Calu3 (cell line): ENCODE results near the gene LGR4. TPM values are rescaled to one million over a fixed set of nuclear protein-coding genes. Genes with fewer than 3 reads are reported as not detected.

Experiments
- BruUV-seq: library from RNA; stranded (reverse); fragments of 400-500 nt; replicated peaks from 2 replicates; lab custom pipeline; 2021; lab: Mats Ljungman, UMichigan
- CTCF ChIA-PET: fragments of 300-600 bp; sonication (Branson Sonifier 250); formaldehyde crosslinking; loops from one replicate; lab custom pipeline; 2022; ENCODE audit warnings: antibody characterized with exemption; lab: Charles Lee
- DNase-seq: peaks from one replicate; pipeline ENCODE4 v3.0.0; 2022
- H3K27ac Mint-ChIP-seq: one replicate; pipeline ENCODE4 v1.8.0; 2022; ENCODE audit warnings: mixed read lengths; ENCODE audit not compliant: unreplicated experiment
- H3K27me3 Mint-ChIP-seq: one replicate; pipeline ENCODE4 v1.8.0; 2022; ENCODE audit warnings: mixed read lengths; ENCODE audit not compliant: unreplicated experiment
- H3K36me3 Mint-ChIP-seq: one replicate; pipeline ENCODE4 v1.8.0; 2022; ENCODE audit warnings: mild to moderate bottlenecking, moderate library complexity, mixed read lengths; ENCODE audit not compliant: insufficient read depth, unreplicated experiment
- H3K4me1 Mint-ChIP-seq: one replicate; pipeline ENCODE4 v1.8.0; 2022; ENCODE audit warnings: mild to moderate bottlenecking, low read depth, mixed read lengths; ENCODE audit not compliant: unreplicated experiment
- H3K4me3 Mint-ChIP-seq: one replicate; pipeline ENCODE4 v1.8.0; 2022; ENCODE audit warnings: mild to moderate bottlenecking, low read depth, moderate library complexity, mixed read lengths; ENCODE audit not compliant: unreplicated experiment
- H3K9me3 Mint-ChIP-seq: one replicate; pipeline ENCODE4 v1.8.0; 2022; ENCODE audit warnings: low read depth, mixed read lengths; ENCODE audit not compliant: unreplicated experiment
- intact Hi-C: fragments of 100-400 bp; cut with micrococcal nuclease; formaldehyde crosslinking; loops from one replicate; pipeline ENCODE4 v1.10.0; 2022; ENCODE audit not compliant: unreplicated experiment
- total RNA-seq: library from RNA; stranded (reverse); gene quantifications from 2 replicates; pipeline ENCODE4 v1.2.3, GENCODE V29; 2022
- TF ChIP-seq, protein P1 (sequence below): fragments of 200-600 bp; IDR thresholded peaks from one replicate; pipeline ENCODE4 v1.8.0; 2022; ENCODE audit warnings: antibody characterized with exemption; ENCODE audit not compliant: unreplicated experiment

Gene LGR4
- total RNA-seq, 1 experiment from 2014 or later, result 50.0 TPM

- Mint-ChIP-seq H3K27ac (peak overlapping the region; percentile 33), H3K27me3 (no peaks in the 10 kb centered on the region), H3K4me3 (no peak overlapping the region), H3K4me1 (peaks cover 35% of the 10 kb centered on the region), H3K9me3 (no peaks in the 10 kb centered on the region), H3K36me3 (no peaks in the 10 kb centered on the region)
- BruUV-seq, result no TSS peak
- TF ChIP-seq, protein P1, sequence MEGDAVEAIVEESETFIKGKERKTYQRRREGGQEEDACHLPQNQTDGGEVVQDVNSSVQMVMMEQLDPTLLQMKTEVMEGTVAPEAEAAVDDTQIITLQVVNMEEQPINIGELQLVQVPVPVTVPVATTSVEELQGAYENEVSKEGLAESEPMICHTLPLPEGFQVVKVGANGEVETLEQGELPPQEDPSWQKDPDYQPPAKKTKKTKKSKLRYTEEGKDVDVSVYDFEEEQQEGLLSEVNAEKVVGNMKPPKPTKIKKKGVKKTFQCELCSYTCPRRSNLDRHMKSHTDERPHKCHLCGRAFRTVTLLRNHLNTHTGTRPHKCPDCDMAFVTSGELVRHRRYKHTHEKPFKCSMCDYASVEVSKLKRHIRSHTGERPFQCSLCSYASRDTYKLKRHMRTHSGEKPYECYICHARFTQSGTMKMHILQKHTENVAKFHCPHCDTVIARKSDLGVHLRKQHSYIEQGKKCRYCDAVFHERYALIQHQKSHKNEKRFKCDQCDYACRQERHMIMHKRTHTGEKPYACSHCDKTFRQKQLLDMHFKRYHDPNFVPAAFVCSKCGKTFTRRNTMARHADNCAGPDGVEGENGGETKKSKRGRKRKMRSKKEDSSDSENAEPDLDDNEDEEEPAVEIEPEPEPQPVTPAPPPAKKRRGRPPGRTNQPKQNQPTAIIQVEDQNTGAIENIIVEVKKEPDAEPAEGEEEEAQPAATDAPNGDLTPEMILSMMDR, result no peak
- intact Hi-C loops, result loop anchor here (5.0 kb wide), 1 partner anchor 36 kb away; no protein-coding TSS in a partner anchor
- CTCF ChIA-PET, result no interaction called here
- no peak for DNase-seq
These were observed 51.6 kb downstream of the LGR4 start for GRCh38 chr11:27420722-27421572.

DNA sequence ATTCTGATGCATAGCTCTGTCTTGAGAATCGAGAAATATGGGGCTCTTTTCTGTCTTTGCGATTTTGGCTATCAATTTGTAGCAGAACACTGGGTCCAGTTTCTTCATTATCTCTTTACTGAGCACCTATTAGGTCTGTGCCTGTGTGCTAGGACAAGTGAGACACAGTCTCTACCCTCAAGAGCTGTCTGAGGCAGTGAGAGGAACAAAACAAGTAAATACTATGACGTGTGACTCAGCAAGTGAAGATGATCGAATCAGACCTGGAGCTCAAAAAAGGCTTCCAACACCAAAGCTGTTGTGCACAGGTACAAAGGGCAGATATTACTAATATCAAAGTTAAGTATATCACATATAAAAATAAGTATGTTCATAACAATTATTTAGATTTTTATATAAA is 52.4 kb downstream of the LGR4 start:
- H3K4me3 Mint-ChIP-seq, result no peak overlapping the region
- no peaks in the 10 kb centered on the region for H3K9me3 Mint-ChIP-seq
- no peak overlapping the region for H3K27ac Mint-ChIP-seq
- H3K4me1 Mint-ChIP-seq, result peaks cover 42% of the 10 kb centered on the region
- TF ChIP-seq, protein P1, result no peak
- BruUV-seq, result no TSS peak
- no peaks in the 10 kb centered on the region for H3K27me3 Mint-ChIP-seq
- CTCF ChIA-PET, result no interaction called here
- H3K36me3 Mint-ChIP-seq, result no peaks in the 10 kb centered on the region
- DNase-seq, result no peak
- intact Hi-C loops, result loop anchor here (5.0 kb wide), 1 partner anchor 37 kb away; no protein-coding TSS in a partner anchor

DNA sequence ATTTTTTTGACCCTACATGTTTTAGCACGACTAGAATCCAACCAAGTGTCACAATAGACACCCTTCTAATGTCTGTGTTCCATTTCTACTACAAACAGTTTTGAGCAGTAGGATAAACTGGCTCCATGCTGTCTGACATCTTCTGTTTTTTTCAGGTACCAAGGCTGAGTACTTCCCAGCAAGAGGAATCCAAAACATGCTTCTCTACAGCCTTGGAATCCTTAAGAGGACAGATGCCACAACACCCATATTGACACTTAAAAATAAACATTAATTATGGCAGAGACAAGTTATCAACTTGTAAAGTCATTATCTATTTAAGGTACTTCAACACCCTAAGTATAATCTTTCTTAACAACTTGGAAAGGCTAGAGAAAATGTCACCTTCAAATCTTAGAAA is 54.2 kb downstream of the LGR4 start:
- CTCF ChIA-PET, result no interaction called here
- Mint-ChIP-seq H3K4me1 (peaks cover 43% of the 10 kb centered on the region), H3K4me3 (no peak overlapping the region), H3K9me3 (no peaks in the 10 kb centered on the region), H3K36me3 (no peaks in the 10 kb centered on the region), H3K27me3 (no peaks in the 10 kb centered on the region), H3K27ac (no peak overlapping the region)
- no peak for DNase-seq
- intact Hi-C loops, result no loop called here
- TF ChIP-seq, protein P1, result no peak
- no TSS peak for BruUV-seq

DNA sequence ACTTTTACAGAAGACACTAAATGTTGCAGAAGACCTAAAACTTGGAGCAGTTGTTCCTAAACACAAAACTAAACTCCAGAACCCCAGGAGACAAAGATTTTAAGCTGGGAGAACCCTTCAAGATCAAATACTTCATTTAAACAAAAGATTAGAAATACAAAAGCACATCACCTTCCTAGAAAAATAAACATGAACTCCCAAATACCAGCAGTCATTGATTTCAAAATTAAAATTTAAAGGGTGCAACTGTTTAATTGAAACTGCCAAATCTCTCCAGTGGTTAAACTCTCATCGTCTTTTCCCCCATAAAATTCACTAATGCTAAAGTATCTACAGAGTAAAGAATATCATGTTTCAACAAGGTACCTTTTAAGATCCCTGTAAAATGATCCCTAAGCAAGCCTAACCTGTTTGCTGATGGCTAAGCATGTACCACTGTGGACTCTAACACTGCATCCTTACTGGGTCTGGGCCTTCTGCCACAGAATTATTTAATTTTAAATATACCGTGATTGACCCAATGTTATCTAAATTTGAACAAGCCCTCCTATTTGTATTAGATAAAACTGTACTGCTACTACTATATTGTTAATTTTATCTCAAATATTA is 55.9 kb downstream of the LGR4 start:
- CTCF ChIA-PET, result no interaction called here
- Mint-ChIP-seq H3K4me3 (no peak overlapping the region), H3K4me1 (peaks cover 34% of the 10 kb centered on the region), H3K36me3 (no peaks in the 10 kb centered on the region), H3K27me3 (no peaks in the 10 kb centered on the region), H3K27ac (no peak overlapping the region), H3K9me3 (no peaks in the 10 kb centered on the region)
- no TSS peak for BruUV-seq
- intact Hi-C loops, result loop anchor here (2.0 kb wide), 1 partner anchor 20 kb away; no protein-coding TSS in a partner anchor
- no peak for DNase-seq
- TF ChIP-seq, protein P1, result no peak
